ENCODE measurements around the gene GASK1B. TPM values are rescaled to one million over a fixed set of nuclear protein-coding genes. Genes with fewer than 3 reads are reported as not detected.

Gene GASK1B
- total and polyA plus RNA-seq, 7 donors = 6.7 to 59.5 (median 34.4) TPM

- H3K9me3 ChIP-seq = no peaks in the 10 kb centered on the region
- no peaks in the 10 kb centered on the region for H3K36me3 ChIP-seq
- intact Hi-C loops (cut with DNase I) = loop anchor here (5.0 kb wide), 1 partner anchor 39 kb away; no protein-coding TSS in a partner anchor
- no peak overlapping the region for H3K4me3 ChIP-seq
- TF ChIP-seq POLR2A (IDR thresholded peaks at IDR 0.05) (no peak), POLR2AphosphoS5 (IDR thresholded peaks at IDR 0.05) (no peak), CTCF (IDR thresholded peaks at IDR 0.05) (no peak), EP300 (IDR thresholded peaks at IDR 0.05) (no peak)
- H3K27ac ChIP-seq = no peak overlapping the region
- H3K4me1 ChIP-seq = peaks cover 0 to 25% (median 13%) of the 10 kb centered on the region in 4 donors
- no peaks in the 10 kb centered on the region for H3K27me3 ChIP-seq
- 93 to 95% methylated on average over 2 of the region's 2 CpGs for WGBS, 2 donors
- DNase-seq = no peak
Observed at GRCh38 chr4:158213466-158213865, 40.6 kb upstream of the GASK1B start.

- Histone ChIP-seq H3K27ac (peak overlapping the region in 1 of 4 donors; percentile 87), H3K9me3 (no peaks in the 10 kb centered on the region), H3K36me3 (no peaks in the 10 kb centered on the region), H3K4me1 (peaks cover 0 to 10% (median 7%) of the 10 kb centered on the region in 4 donors), H3K27me3 (no peaks in the 10 kb centered on the region), H3K4me3 (no peak overlapping the region)
- 10 to 52% methylated on average over 3 of the region's 3 CpGs for WGBS, 2 donors
- intact Hi-C loops (cut with DNase I) = loop anchor here (5.0 kb wide), 1 partner anchor 41 kb away; no protein-coding TSS in a partner anchor
- TF ChIP-seq CTCF (IDR thresholded peaks at IDR 0.05) (no peak), EP300 (IDR thresholded peaks at IDR 0.05) (no peak), POLR2A (IDR thresholded peaks at IDR 0.05) (no peak), POLR2AphosphoS5 (IDR thresholded peaks at IDR 0.05) (no peak)
- DNase-seq = no peak
Observed at GRCh38 chr4:158211222-158211621, 38.4 kb upstream of the GASK1B start.

GRCh38 chr4:158209825-158210807, 37.3 kb upstream of the GASK1B start, which contains the start of gene TMEM144:
Gene TMEM144, plus strand, starts transcription at chr4:158210486. Its CDS starts 2,182 bp downstream, at chr4:158212668.
- 10 to 12% methylated on average over 34 of the region's 34 CpGs for WGBS, 2 donors
- Histone ChIP-seq H3K36me3 (no peaks in the 10 kb centered on the region), H3K4me1 (peaks cover 0 to 10% (median 7%) of the 10 kb centered on the region in 4 donors), H3K9me3 (no peaks in the 10 kb centered on the region), H3K4me3 (peak within 1 kb of the TSS; percentile 21 to 45 (median 44)), H3K27ac (peak within 1 kb of the TSS; percentile 84 to 87 (median 87)), H3K27me3 (no peaks in the 10 kb centered on the region)
- intact Hi-C loops (cut with DNase I) = loop anchor here (5.0 kb wide), 1 partner anchor 42 kb away; no protein-coding TSS in a partner anchor
- peak; percentile 96 for DNase-seq
- TF ChIP-seq POLR2AphosphoS5 (IDR thresholded peaks at IDR 0.05) (peak; percentile 32 to 89 (median 68)), CTCF (IDR thresholded peaks at IDR 0.05) (no peak), POLR2A (IDR thresholded peaks at IDR 0.05) (peak; percentile 30 to 62), EP300 (IDR thresholded peaks at IDR 0.05) (peak in 1 of 4 donors; percentile 41)

- H3K27me3 ChIP-seq = no peaks in the 10 kb centered on the region
- H3K4me1 ChIP-seq = peaks cover 0 to 10% (median 7%) of the 10 kb centered on the region in 4 donors
- DNase-seq = no peak
- TF ChIP-seq CTCF (IDR thresholded peaks at IDR 0.05) (no peak), POLR2AphosphoS5 (IDR thresholded peaks at IDR 0.05) (no peak), EP300 (IDR thresholded peaks at IDR 0.05) (no peak), POLR2A (IDR thresholded peaks at IDR 0.05) (no peak)
- 49 to 84% methylated on average over 5 of the region's 5 CpGs for WGBS, 2 donors
- H3K27ac ChIP-seq = peak overlapping the region; percentile 84 to 87 (median 87)
- H3K36me3 ChIP-seq = no peaks in the 10 kb centered on the region
- no peaks in the 10 kb centered on the region for H3K9me3 ChIP-seq
- no peak overlapping the region for H3K4me3 ChIP-seq
- intact Hi-C loops (cut with DNase I) = no loop called here
Observed at GRCh38 chr4:158208963-158209640, 36.3 kb upstream of the GASK1B start.
